ENCODE measurements around the gene FEN1.

- no peak for TF ChIP-seq NFRKB (IDR thresholded peaks at IDR 0.05)
- no peak for TF ChIP-seq CTBP1 (IDR thresholded peaks at IDR 0.05; ENCODE audit: borderline replicate concordance)
- no peak for TF ChIP-seq ELF4 (IDR thresholded peaks at IDR 0.05)
- no peak for TF ChIP-seq FOXM1 (IDR thresholded peaks at IDR 0.05; ENCODE audit: borderline replicate concordance)
- no peak for TF ChIP-seq BHLHE40 (IDR thresholded peaks at IDR 0.05; ENCODE audit: borderline replicate concordance)
- no peak for TF ChIP-seq SUZ12 (IDR thresholded peaks at IDR 0.05)
- no peak for TF ChIP-seq PKNOX1 (IDR thresholded peaks at IDR 0.05)
- no peak for TF ChIP-seq TARDBP (IDR thresholded peaks at IDR 0.05)
- no peak for TF ChIP-seq SP1 (IDR thresholded peaks at IDR 0.05)
- no peak for TF ChIP-seq ARNT (IDR thresholded peaks at IDR 0.05)
- TF ChIP-seq LEF1 (IDR thresholded peaks at IDR 0.05; ENCODE audit: borderline replicate concordance): no peak
Measured at GRCh38 chr11:61749591-61750217, 43.0 kb upstream of the FEN1 start.
